ENCODE data around the gene DUSP8.

The DUSP8 gene

DNA sequence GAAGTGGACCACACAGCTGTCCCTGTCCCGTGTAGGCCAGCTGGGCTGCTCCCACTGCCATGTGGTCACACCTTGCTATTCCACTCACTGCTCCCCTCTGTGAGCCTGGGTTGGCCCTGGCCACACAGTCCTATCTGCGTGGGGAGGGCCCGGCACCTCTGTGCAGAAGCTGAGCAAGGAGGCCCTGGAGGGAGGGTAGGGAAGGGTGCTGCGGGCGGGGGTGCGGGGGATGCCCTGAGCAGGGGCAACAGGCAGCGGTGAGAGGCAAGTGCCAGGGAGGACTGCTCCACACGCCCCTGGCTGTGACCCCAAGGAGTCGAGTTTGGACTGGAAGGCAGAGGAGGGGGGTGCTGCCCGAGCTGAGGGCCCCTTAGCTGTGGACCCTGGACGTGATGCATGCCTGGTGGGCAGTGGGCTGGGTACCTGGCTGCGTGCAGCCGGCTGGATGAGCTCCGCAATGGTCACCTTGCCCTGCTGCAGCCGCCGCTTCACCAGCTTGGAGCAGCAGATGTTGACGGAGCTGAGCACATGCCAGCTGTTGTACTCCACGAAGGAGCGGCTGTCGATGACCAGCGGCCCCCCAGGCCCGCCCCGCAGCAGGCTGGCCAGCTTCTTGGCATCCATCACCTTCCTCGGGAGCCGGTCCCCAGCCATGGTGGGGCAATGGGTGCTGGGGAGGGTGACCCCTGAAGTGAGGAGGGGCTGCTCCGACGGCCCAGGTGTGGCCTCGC, 6.7 kb downstream of the DUSP8 start:
- DNase-seq (ENCODE audit: low spot score): no peak

- DNase-seq (ENCODE audit: low spot score): no peak
Measured at GRCh38 chr11:1564535-1565172, 7.4 kb downstream of the DUSP8 start.

DNA sequence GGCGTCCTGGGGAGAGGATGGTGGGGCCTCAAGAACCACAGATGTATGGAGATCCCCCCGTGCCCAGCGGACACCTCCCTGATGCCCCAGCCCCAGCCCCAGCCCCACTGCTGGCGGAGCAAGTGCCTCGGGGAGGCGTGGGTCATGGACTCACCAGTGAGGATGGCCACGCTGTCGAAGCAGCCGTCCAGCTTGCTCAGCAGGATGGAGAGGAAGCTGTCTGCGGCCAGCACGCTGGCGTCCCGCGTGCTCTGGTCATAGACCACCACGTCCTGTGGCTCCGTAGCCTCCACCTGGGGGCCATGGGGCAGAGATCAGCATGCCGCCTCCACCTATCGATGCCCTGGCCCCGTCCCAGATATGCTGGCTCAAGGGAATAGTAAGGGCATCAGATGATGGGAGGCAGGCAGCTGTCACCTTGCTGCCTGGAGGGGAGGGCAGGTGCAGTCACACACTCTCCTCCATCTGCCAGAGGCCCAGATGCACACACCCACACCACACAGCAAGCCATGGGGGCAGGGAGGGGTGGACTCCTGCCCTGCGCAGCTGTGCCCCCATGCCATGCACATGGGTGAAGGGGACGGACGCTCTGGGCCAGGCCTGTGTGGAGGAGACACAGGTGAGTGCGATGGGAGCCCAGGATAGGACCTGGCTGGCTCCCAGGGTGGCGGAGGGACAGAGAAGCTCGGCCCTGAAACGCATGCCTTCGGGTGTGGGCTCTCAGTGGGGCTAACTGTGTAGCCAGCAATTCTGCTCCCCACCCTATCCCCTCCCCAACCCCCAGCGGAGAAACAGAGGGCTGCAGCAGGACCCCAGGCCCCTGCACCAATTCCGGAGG, 8.2 kb downstream of the DUSP8 start:
- DNase-seq (ENCODE audit: low spot score): no peak

- DNase-seq (ENCODE audit: low spot score): no peak
Measured at GRCh38 chr11:1563149-1563638, 8.9 kb downstream of the DUSP8 start.

DNA sequence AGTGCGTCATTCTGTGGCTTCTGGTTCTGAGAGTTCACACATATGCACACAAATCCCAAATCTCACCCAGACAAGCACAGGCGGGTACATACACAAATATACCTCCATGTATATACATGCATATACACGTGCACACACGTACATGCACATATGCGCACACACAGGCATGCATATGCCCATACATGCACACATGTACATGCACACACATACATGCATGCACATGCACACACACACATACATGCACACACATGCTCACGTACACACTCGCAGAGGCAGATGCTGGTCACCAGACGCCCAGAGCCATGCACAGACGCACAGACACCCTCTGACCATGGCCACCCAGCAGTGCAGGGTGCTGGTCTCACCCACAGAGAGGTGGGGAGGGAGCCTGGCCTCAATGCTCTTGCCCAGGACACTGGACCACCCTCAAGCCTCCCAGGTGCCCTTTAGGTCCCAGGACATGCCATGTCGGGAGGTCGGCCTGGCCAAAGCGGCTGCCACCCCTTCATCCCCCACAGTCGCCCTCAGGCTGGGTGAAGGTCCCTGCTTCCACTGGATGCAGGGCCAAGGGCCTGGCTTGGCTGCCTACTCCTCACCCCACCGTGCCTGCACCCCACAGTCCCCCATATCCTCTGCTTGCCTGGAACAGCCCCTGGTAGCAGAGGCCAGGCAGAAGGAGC, 9.5 kb downstream of the DUSP8 start:
- no peak for DNase-seq (ENCODE audit: low spot score)

- no peak for DNase-seq (ENCODE audit: low spot score)
Measured at GRCh38 chr11:1561955-1562354, 10.1 kb downstream of the DUSP8 start.

DNA sequence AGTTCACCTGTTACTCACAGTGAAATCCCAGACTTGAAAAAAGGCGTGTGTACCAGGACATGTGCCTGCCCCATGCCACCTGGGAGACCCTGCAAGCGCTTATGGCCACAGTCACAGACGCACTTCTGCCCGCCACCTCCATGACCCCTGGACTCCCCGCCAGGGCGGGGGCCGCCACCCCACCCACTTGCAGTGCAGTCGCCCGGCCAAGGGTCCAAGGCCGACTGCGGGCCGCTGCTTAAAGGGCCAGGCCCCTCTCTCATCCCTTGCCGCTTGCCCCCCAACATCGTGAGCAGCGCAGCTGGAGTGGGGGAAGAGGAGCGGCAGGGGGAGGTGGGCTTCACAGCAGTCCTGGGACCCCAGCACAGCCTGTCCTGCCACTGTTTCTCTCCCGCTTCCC, 10.8 kb downstream of the DUSP8 start:
- DNase-seq (ENCODE audit: low spot score): no peak

GRCh38 chr11:1560649-1561251, 11.3 kb downstream of the DUSP8 start:
- no peak for DNase-seq (ENCODE audit: low spot score)

DNA sequence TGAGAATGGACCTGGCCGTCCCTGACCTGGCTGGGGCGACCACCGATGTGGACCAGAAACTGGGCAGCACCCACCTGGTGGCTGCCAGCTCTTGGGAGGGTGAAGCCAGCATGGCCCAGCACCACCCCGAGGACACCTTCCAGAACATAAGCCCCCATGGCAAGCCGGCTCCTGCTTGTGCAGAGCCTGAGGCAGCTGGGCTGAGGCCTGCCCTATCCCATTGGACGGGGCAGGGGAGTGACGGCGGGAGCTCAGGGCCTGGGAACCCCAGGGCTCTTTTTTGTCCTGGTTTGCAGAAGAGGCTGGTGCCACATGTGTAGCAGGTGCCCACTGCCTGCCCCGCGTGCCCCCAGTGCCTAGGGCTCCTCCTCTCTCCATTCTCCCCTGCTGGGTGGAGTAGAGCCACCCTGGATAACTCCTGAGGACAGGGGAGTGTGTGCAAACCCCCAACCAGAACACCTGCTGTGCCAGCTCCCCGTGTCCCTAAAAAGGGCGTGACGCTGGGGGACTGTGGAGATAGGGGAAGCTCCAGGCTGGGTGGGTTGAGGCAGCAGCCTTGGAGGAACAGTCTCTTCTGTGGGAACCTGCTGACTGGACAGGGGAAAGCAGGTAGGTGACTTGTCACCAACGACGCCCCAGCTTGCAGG, 11.9 kb downstream of the DUSP8 start:
- DNase-seq (ENCODE audit: low spot score): no peak

DNA sequence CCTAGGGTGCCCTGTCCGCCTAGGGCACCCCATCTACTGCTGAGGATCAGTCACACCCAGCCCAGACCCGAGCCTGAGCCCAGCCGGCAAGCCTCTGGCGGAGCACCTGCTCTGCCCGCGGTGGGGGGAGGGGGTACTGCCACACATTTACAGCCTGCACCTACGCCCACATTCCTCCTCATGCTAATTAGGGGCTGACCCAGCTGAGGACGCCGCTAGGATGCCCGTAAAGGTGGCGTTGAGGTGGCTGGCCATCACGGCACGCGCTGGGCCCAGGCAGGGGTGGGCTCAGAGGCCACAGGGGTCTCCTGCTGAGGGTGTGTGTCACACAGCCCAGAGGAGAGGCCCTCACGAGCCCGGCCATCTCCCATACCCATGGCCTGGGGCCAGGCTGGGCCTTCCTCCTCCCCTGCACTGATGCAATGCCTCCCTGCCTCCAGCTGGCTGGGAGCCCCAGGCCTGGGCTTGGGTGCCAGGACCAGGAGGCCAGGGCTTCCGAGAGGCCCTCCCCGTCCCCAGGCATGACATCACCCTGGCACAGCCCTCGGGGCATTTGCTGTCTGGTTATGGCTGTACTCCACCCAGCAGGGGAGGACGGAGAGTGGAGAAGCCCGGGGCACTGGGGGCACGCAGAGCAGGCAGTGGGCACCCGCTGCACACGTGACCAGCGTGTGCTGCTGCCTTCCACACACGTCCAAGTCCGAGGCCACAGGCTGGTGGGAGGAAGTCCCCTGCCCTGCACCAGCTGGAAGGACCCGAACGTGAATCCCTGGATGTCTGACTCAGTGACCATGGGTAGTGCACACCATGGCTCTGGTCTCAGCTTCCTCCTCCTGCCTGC, 12.7 kb downstream of the DUSP8 start:
- no peak for DNase-seq (ENCODE audit: low spot score)

DNA sequence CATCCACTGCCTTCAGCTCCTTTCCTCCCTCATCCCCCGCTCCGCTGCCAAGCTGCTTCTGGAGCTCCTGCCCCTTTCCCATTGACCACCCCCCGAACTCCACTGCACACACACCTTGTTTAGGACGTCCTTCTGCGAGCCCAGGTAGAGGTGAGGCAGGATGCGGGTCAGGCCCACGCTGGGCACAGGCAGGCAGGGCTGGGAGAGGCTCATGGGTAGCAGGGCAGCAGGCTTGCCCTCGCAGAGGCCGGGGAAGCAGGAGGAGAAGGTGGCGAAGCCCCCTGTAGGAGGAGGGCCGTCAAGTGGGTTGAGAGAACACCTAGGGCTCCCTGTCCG, 13.3 kb downstream of the DUSP8 start:
- DNase-seq (ENCODE audit: low spot score): no peak

GRCh38 chr11:1557904-1558774, 13.9 kb downstream of the DUSP8 start:
- no peak for DNase-seq (ENCODE audit: low spot score)

- no peak for DNase-seq (ENCODE audit: low spot score)
Measured at GRCh38 chr11:1557051-1557884, 14.8 kb downstream of the DUSP8 start.

- no peak for DNase-seq (ENCODE audit: low spot score)
Measured at GRCh38 chr11:1556278-1556902, 15.7 kb downstream of the DUSP8 start.

DNA sequence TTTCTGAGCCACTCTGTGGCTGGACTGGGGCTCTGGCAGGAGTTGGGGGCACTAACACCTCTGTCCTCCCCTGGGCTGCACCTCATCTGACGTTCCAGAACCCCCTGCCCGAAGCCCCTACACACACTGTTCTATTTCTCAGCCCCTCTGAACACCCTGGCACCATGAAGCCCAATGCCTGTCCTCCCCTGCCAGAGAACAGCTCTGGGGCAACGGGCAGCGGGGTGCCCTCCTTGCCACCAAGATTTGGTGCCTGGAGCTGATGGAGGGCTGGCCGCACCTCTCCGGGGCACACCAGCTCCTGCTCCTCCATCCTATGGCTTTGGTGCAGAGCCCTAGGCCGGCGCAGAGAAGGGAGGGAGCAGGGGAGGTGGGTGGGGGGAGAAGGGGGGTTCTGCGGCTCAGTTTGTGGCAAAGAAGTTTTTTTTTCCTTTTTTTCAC, 16.3 kb downstream of the DUSP8 start:
- DNase-seq (ENCODE audit: low spot score): no peak

- DNase-seq (ENCODE audit: low spot score): no peak
Measured at GRCh38 chr11:1554981-1555712, 16.9 kb downstream of the DUSP8 start.

Data from CD4-positive, alpha-beta T cell treated with Interleukin-15 for 4 hours (primary cell).